Endothelial cell of umbilical vein (primary cell): ENCODE data around the gene AKAP1. TPM values are rescaled to one million over a fixed set of nuclear protein-coding genes. Genes with fewer than 3 reads are reported as not detected.

ENCODE experiments used
- BruUV-seq: library from RNA; stranded (reverse); fragments of 400-500 nt; replicated peaks from 2 replicates; lab custom pipeline; 2021; lab: Mats Ljungman, UMichigan
- CTCF ChIA-PET: fragments of 300-600, 350-600 bp; sonication (Branson Sonifier 250); formaldehyde crosslinking; loops from one replicate; lab custom pipeline; 2021; ENCODE audit warnings: antibody characterized with exemption, inconsistent platforms; lab: Charles Lee
- POLR2A ChIA-PET: fragments of 300-600, 350-600 bp; sonication (Branson Sonifier 250); formaldehyde crosslinking; loops from one replicate; lab custom pipeline; 2021; ENCODE audit warnings: antibody characterized with exemption, inconsistent platforms; lab: Charles Lee
- DNase-seq: peaks from one replicate; pipeline ENCODE4 v3.0.0-alpha.2; 2011; ENCODE audit warnings: low read depth, low spot score
- FAIRE-seq: peaks from 2 replicates; lab custom pipeline; 2011; peaks lifted over from hg19 to GRCh38; lab: Jason Lieb, UNC
- H2AFZ ChIP-seq: 2 replicates; pipeline ENCODE4 v1.6.0; 2012; ENCODE audit warnings: low read depth, low read length, control low read depth, inconsistent platforms
- H3K27ac ChIP-seq: 2 replicates; pipeline ENCODE4 v1.5.1; 2011; ENCODE audit warnings: low read depth, mild to moderate bottlenecking, control low read depth, low read length, moderate library complexity; ENCODE audit not compliant: insufficient read depth
- H3K27me3 ChIP-seq, 2 experiments: 2 replicates each; pipeline versions ENCODE4 v1.6.0 to v1.6.1; 2011; ENCODE audit warnings: low read length in 2 of 2, mixed read lengths in 1 of 2; ENCODE audit not compliant: control insufficient read depth in 2 of 2, insufficient read depth in 2 of 2
- H3K36me3 ChIP-seq, 2 experiments: 2 replicates in 1 of 2; 3 replicates in 1 of 2; pipeline ENCODE4 v1.5.1; 2011; ENCODE audit warnings: low read length in 2 of 2, mild to moderate bottlenecking in 1 of 2, moderate library complexity in 1 of 2; ENCODE audit not compliant: control insufficient read depth in 2 of 2, insufficient read depth in 2 of 2; ENCODE audit errors: extremely low read depth in 1 of 2
- H3K4me1 ChIP-seq: 3 replicates; pipeline ENCODE4 v1.5.1; 2011; ENCODE audit warnings: mild to moderate bottlenecking, low read length; ENCODE audit not compliant: control insufficient read depth, insufficient read depth; ENCODE audit errors: extremely low read depth
- H3K4me2 ChIP-seq: 2 replicates; pipeline ENCODE4 v1.6.1; 2011; ENCODE audit warnings: low read length, control low read depth, mixed read lengths; ENCODE audit not compliant: insufficient read depth
- H3K4me3 ChIP-seq, 3 experiments: fragments of 200-600 bp in 1 of 3; sonication (generic), shearing (Covaris generic) in 1 of 3; replicated peaks in 1 of 3; 2 replicates each; pipeline ENCODE4 v1.5.1; 2011 to 2016; ENCODE audit warnings: control low read depth in 3 of 3, low read length in 3 of 3, mild to moderate bottlenecking in 2 of 3, inconsistent platforms in 1 of 3, low read depth in 1 of 3, moderate library complexity in 1 of 3; ENCODE audit not compliant: insufficient read depth in 1 of 3
- H3K79me2 ChIP-seq: 2 replicates; pipeline ENCODE4 v1.6.0; 2012; ENCODE audit warnings: low read length, inconsistent platforms; ENCODE audit not compliant: control insufficient read depth, insufficient read depth
- H3K9ac ChIP-seq: replicated peaks from 2 replicates; pipeline ENCODE3; 2011; ENCODE audit warnings: low read length, control low read depth; ENCODE audit not compliant: insufficient read depth; ENCODE audit errors: extremely low read depth
- H3K9me1 ChIP-seq: replicated peaks from 3 replicates; pipeline ENCODE4 v1.6.0; 2011; ENCODE audit warnings: mild to moderate bottlenecking, low read length; ENCODE audit not compliant: control insufficient read depth, insufficient read depth; ENCODE audit errors: extremely low read depth
- H3K9me3 ChIP-seq: replicated peaks from 2 replicates; pipeline ENCODE4 v1.5.1; 2012; ENCODE audit warnings: low read length, inconsistent platforms; ENCODE audit not compliant: control insufficient read depth, insufficient read depth
- H4K20me1 ChIP-seq: replicated peaks from 2 replicates; pipeline ENCODE3; 2011; ENCODE audit warnings: mild to moderate bottlenecking, low read length; ENCODE audit not compliant: control insufficient read depth, insufficient read depth; ENCODE audit errors: extremely low read depth
- EZH2 ChIP-seq: IDR thresholded peaks from 2 replicates; pipeline ENCODE4 v1.6.1; 2012; ENCODE audit warnings: borderline replicate concordance, low read depth, mild to moderate bottlenecking, moderate library complexity, low read length, inconsistent platforms; ENCODE audit not compliant: severe bottlenecking
- FOS ChIP-seq: IDR thresholded peaks from 2 replicates; pipeline ENCODE4 v1.6.1; 2011; ENCODE audit warnings: mild to moderate bottlenecking, low read length, moderate library complexity, borderline replicate concordance; ENCODE audit not compliant: insufficient read depth
- GATA2 ChIP-seq: IDR thresholded peaks from 2 replicates; pipeline ENCODE4 v1.7.0; 2011; ENCODE audit warnings: low read depth, mild to moderate bottlenecking, moderate library complexity, mixed read lengths, low read length; ENCODE audit not compliant: insufficient read length, insufficient read depth
- JUN ChIP-seq: IDR thresholded peaks from 2 replicates; pipeline ENCODE4 v1.6.1; 2011; ENCODE audit warnings: borderline replicate concordance, low read depth; ENCODE audit not compliant: insufficient read length, insufficient read depth
- MYC ChIP-seq: IDR thresholded peaks from one replicate; pipeline ENCODE4 v1.6.1; 2011; ENCODE audit warnings: mild to moderate bottlenecking, low read depth, low read length
- POLR2A ChIP-seq: IDR thresholded peaks from 2 replicates; pipeline ENCODE4 v1.6.1; 2012; ENCODE audit warnings: low read depth, mild to moderate bottlenecking, control low read depth, low read length
- POLR2AphosphoS5 ChIP-seq: IDR thresholded peaks from 2 replicates; pipeline ENCODE4 v1.6.1; 2012; ENCODE audit warnings: low read depth, mild to moderate bottlenecking, control low read depth, low read length, moderate library complexity; ENCODE audit not compliant: insufficient read depth
- dilution Hi-C: fragments of 300-500 bp; cut with MboI; formaldehyde crosslinking; loops from one replicate; pipeline ENCODE4 v1.15.0; 2019; ENCODE audit warnings: low sequenced_read_pairs; ENCODE audit not compliant: extremely low pct_ligation_motif_present
- intact Hi-C: fragments of 100-400 bp; cut with micrococcal nuclease; formaldehyde crosslinking; loops from one replicate; pipeline ENCODE4 v1.10.0; 2022
- polyA plus RNA-seq, 4 experiments: library from polyadenylated mRNA; depleted of rRNA in 3 of 4; stranded (reverse) in 3 of 4; unstranded in 1 of 4; fragments of >200 nt; gene quantifications; 2 replicates each; pipeline versions ENCODE4 v1.2.1 to v1.2.3, GENCODE V29; 2011 to 2012; ENCODE audit warnings: missing spikeins in 1 of 4
- total RNA-seq: library from RNA; stranded (reverse); gene quantifications from 2 replicates; pipeline ENCODE4 v1.2.3, GENCODE V29; 2021
- TF ChIP-seq, protein P1 (sequence below): IDR thresholded peaks from 2 replicates; pipeline ENCODE4 v1.6.1; 2011; ENCODE audit not compliant: insufficient read depth, insufficient read length
- TF ChIP-seq, protein P2 (sequence below), 2 donors: IDR thresholded peaks; 1 replicate in 1 of 2; 2 replicates in 1 of 2; pipeline ENCODE4 v1.5.1; 2011; ENCODE audit warnings: low read length in 2 of 2, mild to moderate bottlenecking in 2 of 2, moderate library complexity in 2 of 2, control low read depth in 1 of 2, inconsistent platforms in 1 of 2, low read depth in 1 of 2; ENCODE audit not compliant: insufficient read depth in 1 of 2; ENCODE audit errors: extremely low read depth in 1 of 2

AKAP1 gene
- total and polyA plus RNA-seq, 2 donors (not counting 3 experiments of a cell fraction or from before 2014, with no cell fraction given): 20.9 to 27.7 TPM

- ChIA-PET POLR2A (no interaction called here), CTCF (no interaction called here)
- no peak overlapping the region for H3K27ac ChIP-seq
- dilution Hi-C loops: no loop called here
- no peak for FAIRE-seq
- TF ChIP-seq, protein P1, sequence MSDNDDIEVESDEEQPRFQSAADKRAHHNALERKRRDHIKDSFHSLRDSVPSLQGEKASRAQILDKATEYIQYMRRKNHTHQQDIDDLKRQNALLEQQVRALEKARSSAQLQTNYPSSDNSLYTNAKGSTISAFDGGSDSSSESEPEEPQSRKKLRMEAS: no peak
- TF ChIP-seq GATA2: no peak
- H3K36me3 ChIP-seq: no peaks in the 10 kb centered on the region
- no peaks in the 10 kb centered on the region for H3K4me1 ChIP-seq
- H2AFZ ChIP-seq: no peak overlapping the region
- no peaks in the 10 kb centered on the region for H3K79me2 ChIP-seq
- no peaks in the 10 kb centered on the region for H3K9me3 ChIP-seq
- intact Hi-C loops: no loop called here
- no peak for DNase-seq
- no TSS peak for BruUV-seq
- H3K27me3 ChIP-seq: no peaks in the 10 kb centered on the region
- no peaks in the 10 kb centered on the region for H4K20me1 ChIP-seq
- H3K4me2 ChIP-seq: no peak overlapping the region
- no peak overlapping the region for H3K4me3 ChIP-seq
- H3K9me1 ChIP-seq: no peaks in the 10 kb centered on the region
- H3K9ac ChIP-seq: no peak overlapping the region
Observed at GRCh38 chr17:57160624-57161023, 75.6 kb downstream of the AKAP1 start.

DNA sequence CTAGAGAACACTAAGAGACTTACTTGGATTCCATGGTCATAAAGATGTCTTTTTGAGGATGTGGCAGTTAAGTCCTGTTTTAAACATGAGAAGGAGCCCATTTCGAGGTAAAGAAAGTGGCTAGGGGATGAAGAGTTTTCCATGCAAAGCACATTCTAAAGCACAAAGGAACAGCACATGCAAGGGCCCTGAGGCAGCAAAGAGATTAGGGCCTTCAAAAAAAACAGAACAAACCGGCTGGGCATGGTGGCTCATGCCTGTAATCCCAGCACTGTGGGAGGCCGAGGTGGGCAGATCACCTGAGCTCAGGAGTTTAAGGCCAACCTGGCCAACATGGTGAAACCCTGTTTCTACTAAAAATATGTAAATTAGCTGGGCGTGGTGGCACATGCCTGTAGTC, 79.8 kb downstream of the AKAP1 start:
- dilution Hi-C loops: no loop called here
- CTCF ChIA-PET: no interaction called here
- no TSS peak for BruUV-seq

More for the DNA sequence above, 79.8 kb downstream of the AKAP1 start:
- POLR2A ChIA-PET: no interaction called here
- no peaks in the 10 kb centered on the region for H3K27me3 ChIP-seq
- intact Hi-C loops: no loop called here
- H3K36me3 ChIP-seq: no peaks in the 10 kb centered on the region
- TF ChIP-seq GATA2: no peak
- no peak for TF ChIP-seq FOS
- TF ChIP-seq MYC: no peak
- no peak for TF ChIP-seq POLR2AphosphoS5
- TF ChIP-seq, protein P2, sequence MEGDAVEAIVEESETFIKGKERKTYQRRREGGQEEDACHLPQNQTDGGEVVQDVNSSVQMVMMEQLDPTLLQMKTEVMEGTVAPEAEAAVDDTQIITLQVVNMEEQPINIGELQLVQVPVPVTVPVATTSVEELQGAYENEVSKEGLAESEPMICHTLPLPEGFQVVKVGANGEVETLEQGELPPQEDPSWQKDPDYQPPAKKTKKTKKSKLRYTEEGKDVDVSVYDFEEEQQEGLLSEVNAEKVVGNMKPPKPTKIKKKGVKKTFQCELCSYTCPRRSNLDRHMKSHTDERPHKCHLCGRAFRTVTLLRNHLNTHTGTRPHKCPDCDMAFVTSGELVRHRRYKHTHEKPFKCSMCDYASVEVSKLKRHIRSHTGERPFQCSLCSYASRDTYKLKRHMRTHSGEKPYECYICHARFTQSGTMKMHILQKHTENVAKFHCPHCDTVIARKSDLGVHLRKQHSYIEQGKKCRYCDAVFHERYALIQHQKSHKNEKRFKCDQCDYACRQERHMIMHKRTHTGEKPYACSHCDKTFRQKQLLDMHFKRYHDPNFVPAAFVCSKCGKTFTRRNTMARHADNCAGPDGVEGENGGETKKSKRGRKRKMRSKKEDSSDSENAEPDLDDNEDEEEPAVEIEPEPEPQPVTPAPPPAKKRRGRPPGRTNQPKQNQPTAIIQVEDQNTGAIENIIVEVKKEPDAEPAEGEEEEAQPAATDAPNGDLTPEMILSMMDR (IDR thresholded peaks at IDR 0.05; ENCODE audit: extremely low read depth in 1 of 2, insufficient read depth in 1 of 2, low read depth in 1 of 2, low read length in 2 of 2): no peak
- TF ChIP-seq EZH2: no peak
- TF ChIP-seq, protein P1: no peak
- TF ChIP-seq POLR2A: no peak
- TF ChIP-seq JUN: no peak
- H3K4me2 ChIP-seq: no peak overlapping the region
- FAIRE-seq (no peak), DNase-seq (no peak)
- no peaks in the 10 kb centered on the region for H3K79me2 ChIP-seq
- no peak overlapping the region for H3K4me3 ChIP-seq
- H3K9me1 ChIP-seq: no peaks in the 10 kb centered on the region
- no peak overlapping the region for H3K27ac ChIP-seq
- no peak overlapping the region for H2AFZ ChIP-seq
- H3K9me3 ChIP-seq: no peaks in the 10 kb centered on the region
- no peaks in the 10 kb centered on the region for H4K20me1 ChIP-seq
- H3K9ac ChIP-seq: no peak overlapping the region
- no peaks in the 10 kb centered on the region for H3K4me1 ChIP-seq
